Stimulated activated CD8-positive, alpha-beta memory T cell treated with anti-CD3 and anti-CD28 coated beads, Interleukin-15, amount 100 ng/mL, for 24 hours (primary cell): ENCODE measurements around the gene FYTTD1.
A peak's percentile ranks its signal among the peaks of the same experiment; 100 is the strongest.

Source experiments
- DNase-seq: peaks from one replicate; pipeline ENCODE4 v3.0.0-alpha.2; 2020; ENCODE audit warnings: low read depth

FYTTD1 gene

DNA sequence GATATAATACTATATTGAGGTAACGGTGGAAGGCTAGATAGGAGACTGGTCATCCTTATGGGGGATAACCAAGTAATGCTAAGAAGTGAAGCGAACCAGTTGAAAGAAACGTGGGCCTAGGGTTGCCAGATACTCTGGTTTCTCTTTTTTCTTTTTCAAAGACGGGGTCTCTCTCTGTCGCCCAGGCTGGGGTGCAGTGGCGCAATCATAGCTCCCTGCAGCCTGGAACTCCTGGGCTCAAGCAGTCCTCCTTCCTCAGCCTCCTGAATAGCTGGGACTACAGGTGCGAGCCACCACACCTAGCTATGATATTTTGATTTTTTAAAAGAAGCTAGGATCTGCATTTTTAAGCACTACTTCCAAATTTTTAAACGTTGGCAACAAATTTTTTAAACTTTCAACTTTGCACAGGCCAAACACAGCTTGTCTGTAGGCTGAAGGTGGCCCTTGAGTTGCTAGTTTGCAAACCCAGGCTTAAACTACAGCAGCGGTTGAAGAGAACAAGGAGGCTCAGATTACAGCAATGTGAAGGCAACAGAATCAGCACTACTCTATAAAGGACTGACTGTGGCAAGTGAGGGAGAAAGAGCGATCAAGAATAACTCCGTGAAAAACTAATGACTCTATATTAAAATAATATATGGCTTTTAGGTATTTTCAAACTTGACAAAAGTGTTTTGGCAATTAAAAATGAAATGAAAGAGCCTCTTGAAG lies 11.8 kb upstream of the FYTTD1 start:
- DNase-seq: no peak

GRCh38 chr3:197742787-197743186 lies 6.9 kb upstream of the FYTTD1 start:
- DNase-seq: no peak

GRCh38 chr3:197746209-197746608 lies 3.5 kb upstream of the FYTTD1 start:
- DNase-seq: no peak

DNA sequence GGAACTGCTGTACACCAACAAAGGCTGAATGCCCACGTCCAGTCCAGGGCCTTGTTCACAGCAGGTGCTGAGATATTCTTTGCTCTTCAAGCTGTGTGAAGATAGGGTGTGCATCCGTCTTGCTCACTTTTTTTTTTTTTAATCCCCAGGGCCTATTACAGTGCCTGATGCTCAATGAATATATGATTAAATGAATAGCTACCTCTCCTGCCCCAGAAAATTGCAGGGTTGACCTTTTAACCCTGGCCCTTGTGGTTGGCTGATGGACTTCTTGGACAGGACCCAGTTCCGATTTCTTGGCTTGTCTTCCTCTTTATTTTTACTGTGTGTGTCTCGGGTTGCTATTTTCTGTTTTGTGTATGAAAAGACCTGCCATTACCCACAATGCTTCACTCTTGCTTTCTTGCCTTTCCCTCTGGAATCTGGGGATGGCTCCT lies 2.9 kb upstream of the FYTTD1 start:
- no peak for DNase-seq

- no peak for DNase-seq
These were observed 927 bp upstream of the FYTTD1 start for GRCh38 chr3:197748597-197749314.

- peak; percentile 13 for DNase-seq
These were observed 425 bp upstream of the FYTTD1 start for GRCh38 chr3:197749315-197749600.

DNA sequence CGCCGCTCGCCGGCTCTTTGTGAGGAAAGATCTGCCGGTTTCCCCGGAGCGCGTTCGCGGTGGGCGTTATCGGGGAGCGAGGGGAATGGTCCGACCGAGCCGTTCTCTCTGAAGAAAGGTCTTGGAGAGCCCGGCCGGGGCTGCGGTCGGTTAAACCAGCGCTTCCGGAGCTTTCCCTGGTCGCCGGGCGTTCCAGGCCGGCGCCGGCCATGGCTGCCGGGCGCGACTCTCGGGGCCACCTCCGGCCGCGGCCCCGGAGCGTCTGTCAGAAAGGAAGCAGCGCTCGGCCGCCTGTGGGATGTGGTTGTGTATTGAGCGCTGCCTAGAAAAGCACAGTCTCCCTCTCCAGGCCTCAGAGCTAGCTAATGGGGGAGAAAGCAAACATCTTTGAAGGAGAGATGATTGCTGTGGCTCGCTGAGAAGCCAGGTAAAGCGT lies 731 bp downstream of the FYTTD1 start:
- peak; percentile 34 for DNase-seq

GRCh38 chr3:197750858-197751737 lies 1.4 kb downstream of the FYTTD1 start:
- no peak for DNase-seq

DNA sequence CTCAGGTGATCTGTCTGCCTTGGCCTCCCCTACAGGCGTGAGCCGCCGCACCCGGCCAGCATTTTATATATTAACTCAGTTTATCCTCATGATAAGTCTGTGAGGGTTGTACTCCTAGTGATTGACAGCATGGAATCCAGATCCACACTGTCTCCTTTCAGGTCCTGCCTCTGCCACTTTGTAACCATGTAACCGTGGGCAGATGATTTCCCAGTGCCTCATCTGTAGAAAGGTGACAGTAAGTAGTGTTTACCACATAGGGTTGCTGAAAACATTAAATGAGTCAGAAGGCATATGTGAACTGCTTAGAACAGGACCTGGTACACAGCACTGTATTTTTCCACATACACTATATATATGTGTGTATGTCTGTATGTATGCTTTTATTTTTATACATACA lies 2.4 kb downstream of the FYTTD1 start:
- DNase-seq: no peak

DNA sequence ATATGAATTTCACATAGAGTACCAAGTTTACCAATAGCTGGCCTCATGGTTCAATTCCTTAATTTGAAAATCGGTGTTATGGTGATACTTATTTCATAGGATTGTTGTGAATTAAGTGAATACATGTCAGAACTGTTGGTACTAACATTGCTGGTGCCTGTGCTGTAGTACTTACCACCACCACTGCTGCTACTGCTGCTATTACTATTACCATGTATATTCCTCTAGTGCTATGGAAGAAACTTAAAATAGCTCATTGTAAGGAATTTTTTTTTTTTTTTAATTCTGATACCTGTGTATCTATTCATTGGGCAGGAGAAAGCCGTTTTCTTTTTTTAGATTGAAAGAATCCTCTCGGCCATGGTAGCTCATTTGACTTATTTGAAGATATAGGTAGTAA lies 3.6 kb downstream of the FYTTD1 start:
- DNase-seq: no peak

- no peak for DNase-seq
These were observed 7.0 kb downstream of the FYTTD1 start for GRCh38 chr3:197756704-197757103.

- DNase-seq: no peak
These were observed 8.8 kb downstream of the FYTTD1 start for GRCh38 chr3:197758512-197758911.

DNA sequence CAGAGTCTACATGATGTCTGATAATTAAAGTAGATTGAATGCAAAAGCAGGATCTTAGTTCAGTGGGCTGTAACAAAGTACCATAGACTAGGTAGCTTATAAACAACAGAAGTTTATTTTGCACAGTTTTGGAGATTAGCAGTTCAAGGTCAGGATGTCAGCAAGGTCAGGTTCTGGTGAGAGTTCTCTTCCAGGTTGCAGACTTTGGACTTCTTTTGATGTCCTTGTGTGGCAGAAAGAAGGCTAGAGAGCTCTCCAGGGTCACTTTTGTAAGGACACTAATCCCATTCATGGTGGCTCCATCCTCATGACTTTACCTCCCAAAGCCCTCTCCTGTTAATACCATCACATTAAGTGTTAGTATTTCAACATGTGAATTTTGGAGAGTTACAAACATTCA lies 12.1 kb downstream of the FYTTD1 start:
- no peak for DNase-seq

DNA sequence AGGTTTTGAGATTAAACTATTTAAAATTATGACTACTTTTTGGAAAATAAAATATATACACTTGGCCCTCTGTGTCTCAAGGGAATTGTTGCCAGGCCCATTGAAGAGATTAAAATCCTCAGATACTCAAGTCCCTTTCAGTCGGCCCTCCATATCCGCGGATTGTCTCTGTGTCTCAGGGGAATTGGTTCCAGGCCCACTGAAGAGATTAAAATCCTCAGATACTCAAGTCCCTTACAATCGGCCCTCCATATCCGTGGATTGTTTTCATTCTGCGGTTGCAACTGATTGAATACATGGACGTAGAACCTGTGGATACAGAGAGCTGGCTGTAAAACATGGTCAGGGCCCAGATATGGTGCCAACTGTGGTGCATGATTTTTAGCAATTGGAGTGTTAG lies 25.6 kb downstream of the FYTTD1 start:
- no peak for DNase-seq

DNA sequence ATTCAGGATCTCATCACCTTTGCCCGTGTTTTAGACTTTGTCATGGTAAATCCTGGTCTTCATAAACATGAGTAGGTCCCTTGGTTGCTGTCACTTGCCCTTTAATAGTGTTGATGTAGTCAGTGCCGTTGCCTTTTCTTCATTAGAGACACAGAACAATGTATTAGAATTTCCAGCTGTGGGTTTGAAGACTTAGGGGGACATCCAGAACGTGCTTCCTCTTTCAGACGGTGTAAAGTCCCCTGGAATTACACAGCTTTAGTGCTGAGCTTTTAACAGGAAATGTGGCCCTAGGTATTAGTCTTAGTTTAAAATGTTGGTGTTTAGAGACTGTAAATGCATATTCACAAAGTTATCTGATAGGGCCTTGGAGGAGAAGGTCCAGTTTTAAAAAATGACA lies 32.5 kb downstream of the FYTTD1 start:
- no peak for DNase-seq

DNA sequence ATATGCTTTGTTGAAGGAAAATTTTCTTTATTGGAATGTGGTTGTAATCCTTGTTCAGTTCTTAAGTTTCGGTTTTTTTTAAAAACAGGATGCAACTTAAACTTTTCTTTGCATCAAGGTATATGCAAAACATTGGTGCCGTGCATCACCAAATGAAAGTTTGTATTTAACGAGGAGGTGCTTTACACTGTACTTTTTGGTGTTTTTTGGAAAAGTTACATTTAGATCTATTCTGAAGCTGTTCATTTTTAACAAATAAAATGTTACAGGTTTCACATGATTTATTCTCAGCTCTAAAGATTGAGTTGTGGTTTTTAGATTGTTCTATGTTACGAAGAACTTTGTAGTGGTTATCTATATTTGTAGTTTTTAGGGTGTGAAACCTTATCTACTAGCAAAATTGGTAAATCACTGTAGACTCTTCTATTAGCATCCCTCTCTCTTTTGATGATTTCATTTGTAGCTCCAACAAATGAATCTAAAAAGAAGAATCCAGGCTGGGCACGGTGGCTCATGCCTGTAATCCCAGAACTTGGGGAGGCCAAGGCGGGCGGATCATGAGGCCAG lies 34.4 kb downstream of the FYTTD1 start:
- DNase-seq: no peak

DNA sequence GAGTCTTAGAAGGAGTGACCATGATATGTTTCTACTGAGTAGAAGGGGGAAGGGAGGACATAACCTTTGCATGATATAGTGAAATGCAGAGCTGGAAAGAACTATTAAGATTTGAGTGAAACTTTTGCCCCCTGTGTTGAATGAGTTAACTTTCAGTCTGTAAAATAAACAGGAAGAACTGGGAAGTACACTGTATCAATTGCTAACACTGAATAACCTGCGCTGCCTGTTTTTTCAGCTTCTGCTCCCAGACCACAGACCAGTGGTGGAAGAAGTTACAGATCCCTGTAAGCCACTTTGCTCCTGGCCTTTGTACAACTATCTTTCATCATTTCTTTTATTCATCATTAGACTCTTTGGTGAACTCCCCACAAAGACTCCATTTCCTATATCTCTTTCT lies 37.7 kb downstream of the FYTTD1 start:
- DNase-seq: no peak

GRCh38 chr3:197789309-197789708 lies 39.6 kb downstream of the FYTTD1 start:
- no peak for DNase-seq

DNA sequence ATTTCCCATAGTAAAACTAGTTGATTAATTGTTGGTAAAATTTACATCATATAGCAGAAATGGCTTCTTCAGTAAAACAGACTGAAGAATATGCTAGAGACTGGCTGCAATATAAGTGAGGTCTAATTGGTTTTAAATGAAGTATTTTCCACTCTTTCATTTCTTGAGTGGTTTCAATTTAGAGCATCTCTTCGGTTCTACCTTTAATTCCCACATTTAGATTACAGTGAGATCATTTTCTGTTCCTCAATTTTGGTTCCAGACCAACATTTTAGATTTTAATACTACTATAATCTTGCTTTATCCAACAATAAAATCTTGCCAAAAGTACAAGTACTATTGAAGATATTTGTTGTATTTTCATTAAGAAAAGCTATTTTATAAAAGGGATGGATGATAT lies 40.4 kb downstream of the FYTTD1 start:
- no peak for DNase-seq

GRCh38 chr3:197791113-197791891 lies 41.6 kb downstream of the FYTTD1 start, which contains the start of gene LRCH3:
LRCH3 (plus strand) TSS chr3:197791254; CDS start chr3:197791279, 25 bp downstream.
- DNase-seq: peak; percentile 75

DNA sequence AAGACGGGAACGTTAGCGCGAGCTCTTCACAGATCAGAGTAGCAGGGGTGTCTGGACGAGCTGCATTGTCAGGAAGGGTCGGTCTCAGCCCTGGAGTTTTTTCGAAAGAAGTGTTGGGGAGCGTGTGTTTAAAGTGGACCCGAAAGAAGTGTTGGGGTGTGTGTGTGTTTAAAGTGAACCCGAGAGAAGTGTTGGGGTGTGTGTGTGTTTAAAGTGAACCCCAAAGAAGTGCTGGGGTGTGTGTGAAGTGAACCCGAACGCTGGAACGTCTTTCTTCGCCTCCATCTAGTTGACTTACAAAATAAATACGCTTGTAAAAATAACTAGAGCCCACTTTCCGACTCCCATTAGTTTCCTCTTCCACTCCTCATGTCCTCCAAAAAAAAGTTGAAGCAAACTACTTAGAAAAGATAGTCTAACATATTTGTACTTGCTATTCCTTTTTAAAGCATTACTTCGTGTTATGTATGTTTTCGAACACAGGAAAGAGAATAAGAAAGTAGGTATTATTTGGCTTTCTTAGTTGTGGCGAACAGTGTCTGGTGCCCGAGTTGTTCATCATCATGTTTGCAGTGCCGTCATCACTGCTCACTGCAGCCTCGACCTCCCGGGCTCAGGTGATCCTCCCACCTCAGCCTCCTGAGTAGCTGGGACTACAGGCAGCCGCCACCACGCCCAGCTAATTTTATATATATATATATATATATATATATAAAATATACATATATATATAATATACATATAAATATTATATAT lies 42.4 kb downstream of the FYTTD1 start:
- no peak for DNase-seq
